ENCODE data around the gene SCARF1. TPM values are rescaled to one million over a fixed set of nuclear protein-coding genes. Genes with fewer than 3 reads are reported as not detected.

SCARF1 gene
- total RNA-seq, 1 donor: 1.3 TPM

DNA sequence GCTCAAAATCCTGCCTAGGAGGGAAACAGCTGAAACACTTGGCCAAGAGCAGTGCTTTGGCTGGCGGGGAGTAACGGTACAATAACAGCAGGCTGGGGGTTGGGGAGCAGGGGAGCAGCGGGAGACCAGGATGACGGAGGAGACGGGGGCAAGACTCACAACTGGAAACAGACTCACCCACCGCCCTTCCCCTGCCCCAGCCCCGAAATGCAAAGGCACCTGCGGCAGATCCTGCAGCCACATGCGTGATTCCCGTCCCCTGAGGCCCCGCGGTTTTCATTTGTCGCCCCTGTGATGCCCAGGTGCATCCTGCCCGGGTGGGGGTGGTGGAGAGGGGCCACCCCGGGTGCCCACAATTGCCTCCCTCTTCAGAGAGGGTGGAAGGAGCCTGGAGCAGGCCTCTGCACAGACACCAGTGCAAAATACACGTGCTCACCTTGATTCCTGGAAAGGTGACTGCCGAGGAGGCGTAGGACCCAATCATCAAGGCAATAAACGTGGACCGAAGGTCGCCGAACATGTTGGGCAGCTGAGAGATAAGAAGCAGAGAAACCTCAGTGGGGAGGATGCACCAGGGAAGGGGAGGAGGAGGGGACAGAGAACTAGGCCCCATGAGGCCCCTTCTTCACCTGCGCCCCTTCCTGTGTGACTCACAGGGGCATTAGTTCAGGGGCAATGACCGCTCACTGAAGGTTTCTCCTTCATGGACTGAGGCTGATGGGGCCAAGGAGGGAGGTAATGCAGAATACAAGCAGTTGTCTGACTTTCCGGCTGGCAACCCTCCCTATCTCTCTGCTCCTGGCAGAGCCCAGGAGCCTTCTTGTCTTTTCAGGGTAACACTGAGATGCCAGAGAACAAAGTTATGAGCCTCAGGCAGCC, 52.5 kb downstream of the SCARF1 start:
- no peak for DNase-seq (ENCODE audit: low read depth)
- TF ChIP-seq, protein P1, sequence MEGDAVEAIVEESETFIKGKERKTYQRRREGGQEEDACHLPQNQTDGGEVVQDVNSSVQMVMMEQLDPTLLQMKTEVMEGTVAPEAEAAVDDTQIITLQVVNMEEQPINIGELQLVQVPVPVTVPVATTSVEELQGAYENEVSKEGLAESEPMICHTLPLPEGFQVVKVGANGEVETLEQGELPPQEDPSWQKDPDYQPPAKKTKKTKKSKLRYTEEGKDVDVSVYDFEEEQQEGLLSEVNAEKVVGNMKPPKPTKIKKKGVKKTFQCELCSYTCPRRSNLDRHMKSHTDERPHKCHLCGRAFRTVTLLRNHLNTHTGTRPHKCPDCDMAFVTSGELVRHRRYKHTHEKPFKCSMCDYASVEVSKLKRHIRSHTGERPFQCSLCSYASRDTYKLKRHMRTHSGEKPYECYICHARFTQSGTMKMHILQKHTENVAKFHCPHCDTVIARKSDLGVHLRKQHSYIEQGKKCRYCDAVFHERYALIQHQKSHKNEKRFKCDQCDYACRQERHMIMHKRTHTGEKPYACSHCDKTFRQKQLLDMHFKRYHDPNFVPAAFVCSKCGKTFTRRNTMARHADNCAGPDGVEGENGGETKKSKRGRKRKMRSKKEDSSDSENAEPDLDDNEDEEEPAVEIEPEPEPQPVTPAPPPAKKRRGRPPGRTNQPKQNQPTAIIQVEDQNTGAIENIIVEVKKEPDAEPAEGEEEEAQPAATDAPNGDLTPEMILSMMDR (IDR thresholded peaks at IDR 0.05; ENCODE audit: insufficient read depth, low read depth, low read length): no peak
- H3K4me3 ChIP-seq (ENCODE audit: low read depth, low read length): no peak overlapping the region

DNA sequence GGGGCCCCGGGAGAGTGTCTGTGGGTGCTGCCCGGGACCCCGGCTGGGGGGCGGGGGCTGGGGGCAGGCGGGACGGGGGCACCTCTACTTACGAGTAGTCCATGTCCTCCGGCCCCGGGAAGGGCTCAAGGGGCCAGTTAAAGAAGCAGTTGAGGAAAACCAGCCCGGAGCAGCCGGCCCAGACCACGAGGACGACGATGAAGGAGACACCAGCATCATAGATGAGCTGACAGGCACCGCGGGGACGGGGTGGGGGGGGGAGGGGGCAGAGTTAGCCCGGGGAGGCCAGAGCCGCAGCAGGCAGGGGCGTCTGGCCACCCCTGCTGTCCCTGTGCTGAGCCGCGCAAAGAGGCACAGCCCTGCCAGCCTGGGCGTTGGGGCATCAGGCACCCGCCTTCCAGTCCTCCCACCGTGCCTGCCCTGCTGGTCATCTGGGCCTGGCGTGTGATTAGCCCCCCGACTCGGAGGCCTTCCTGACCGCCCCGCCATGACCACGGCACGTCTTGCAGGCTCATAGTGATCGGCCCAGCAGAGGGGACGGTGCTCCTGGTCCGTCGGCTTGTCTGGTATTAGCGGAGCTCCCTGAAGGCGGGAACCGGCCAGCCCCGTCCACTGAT, 54.0 kb downstream of the SCARF1 start:
- no peak for DNase-seq (ENCODE audit: low read depth)
- no peak overlapping the region for H3K4me3 ChIP-seq (ENCODE audit: low read depth, low read length)
- TF ChIP-seq, protein P1 (IDR thresholded peaks at IDR 0.05; ENCODE audit: insufficient read depth, low read depth, low read length): no peak

DNA sequence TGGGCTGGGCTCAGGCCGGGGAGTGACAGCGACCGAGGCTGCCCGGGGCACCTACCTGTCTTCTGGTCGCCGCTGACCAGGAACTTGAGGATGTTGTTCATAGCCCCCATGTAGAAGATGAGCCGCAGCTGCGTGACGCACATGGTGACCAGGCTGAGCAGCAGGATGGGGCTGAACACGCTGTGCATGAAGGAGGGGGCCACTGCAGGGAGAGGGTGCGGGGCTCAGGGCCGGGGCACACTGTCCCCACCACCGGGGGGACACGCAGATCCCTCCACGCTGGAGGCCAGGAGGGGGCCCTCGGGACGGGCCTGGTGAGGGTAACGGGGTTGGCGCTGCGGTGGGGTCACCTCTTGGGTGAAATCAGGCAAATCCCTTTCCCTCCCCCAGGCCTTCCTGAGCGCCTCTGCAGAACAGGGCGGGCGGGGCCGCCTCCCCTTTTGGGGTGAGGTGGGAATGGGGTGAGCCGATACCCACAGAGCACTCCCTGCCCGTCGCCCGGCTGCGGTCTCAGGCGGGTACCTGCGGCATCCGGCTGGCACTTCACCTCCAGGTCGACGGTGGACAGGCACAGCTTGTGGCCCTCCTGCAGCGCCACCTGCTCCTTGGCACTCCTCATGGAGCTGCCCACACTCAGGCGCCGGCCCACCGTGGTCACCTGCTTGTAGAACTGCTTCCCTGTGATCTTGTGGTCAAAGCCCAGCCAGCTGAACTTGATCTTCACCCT, 54.6 kb downstream of the SCARF1 start:
- no peak overlapping the region for H3K4me3 ChIP-seq (ENCODE audit: low read depth, low read length)
- no peak for DNase-seq (ENCODE audit: low read depth)
- TF ChIP-seq, protein P1 (IDR thresholded peaks at IDR 0.05; ENCODE audit: insufficient read depth, low read depth, low read length): no peak

DNA sequence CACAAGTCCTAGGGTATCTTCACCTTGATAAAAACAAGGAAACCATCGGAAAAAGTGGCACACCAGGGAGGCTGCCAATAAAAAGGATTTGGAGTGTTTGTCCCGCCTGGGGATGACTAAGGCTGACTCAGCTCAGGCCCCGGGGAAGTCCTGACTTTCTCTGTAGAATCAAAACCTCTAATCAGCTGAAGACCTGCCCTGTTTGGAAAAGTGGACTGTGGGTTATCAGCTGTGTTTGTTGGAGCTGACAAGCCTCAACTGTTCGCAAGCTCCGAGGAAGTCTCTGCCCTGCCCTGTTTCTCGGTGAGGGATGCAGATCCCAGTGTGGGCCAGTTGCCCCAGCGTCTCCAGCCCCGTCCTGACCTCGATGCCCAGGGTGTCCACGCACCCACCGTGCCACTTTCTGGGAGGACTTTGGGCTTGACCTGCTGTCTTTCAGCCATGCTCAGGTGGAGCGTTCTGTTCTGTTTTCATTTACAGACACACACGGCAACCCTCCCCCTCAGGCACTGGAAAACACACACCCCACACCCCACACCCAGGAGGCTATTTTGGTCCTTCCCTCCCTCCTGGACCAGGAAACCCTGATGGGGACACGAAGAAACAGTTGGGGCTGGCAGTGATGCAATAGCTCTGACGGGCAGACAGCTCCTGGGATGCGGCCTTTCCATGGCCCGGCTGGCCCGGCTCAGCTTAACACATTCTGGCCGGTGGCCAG, 55.3 kb downstream of the SCARF1 start:
- TF ChIP-seq, protein P1 (IDR thresholded peaks at IDR 0.05; ENCODE audit: insufficient read depth, low read depth, low read length): no peak
- H3K4me3 ChIP-seq (ENCODE audit: low read depth, low read length): peak overlapping the region; percentile 18
- DNase-seq (ENCODE audit: low read depth): peak; percentile 94

DNA sequence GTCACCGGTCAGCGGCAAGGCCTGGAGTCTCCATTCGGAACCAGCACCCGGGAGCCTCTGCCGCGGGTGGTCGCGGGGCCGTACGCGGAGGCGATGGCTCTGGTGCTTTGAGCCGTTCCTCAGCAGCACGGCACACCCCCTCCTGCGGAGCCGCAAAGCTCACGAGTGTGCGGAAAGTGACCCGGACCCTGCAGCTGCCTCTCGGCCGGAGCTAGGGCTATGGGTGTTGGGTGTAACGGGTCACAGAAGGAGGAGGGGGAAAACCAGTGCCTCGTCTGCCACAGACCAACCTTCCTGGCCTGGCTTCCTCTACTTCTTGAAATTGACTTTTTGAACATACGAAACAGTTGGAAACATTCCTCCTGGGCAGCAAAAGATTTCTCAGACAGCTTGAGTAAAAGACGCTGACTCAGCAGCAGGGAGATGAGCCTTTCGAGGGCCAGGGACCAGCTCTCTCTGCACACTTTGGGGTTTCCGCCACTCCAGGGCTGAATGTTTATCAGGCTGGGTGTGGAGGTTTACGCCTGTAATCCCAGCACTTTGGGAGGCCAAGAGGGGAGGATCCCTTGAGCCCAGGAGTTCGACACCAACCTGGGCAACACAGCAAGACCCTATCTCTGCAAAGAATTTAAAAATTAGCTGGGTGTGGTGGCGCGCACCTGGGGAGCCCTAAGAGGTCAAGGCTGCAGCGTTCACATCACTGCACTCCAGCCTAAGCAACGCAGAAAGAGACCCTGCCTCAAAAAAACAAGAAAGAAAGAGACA, 56.5 kb downstream of the SCARF1 start:
- H3K4me3 ChIP-seq (ENCODE audit: low read depth, low read length): no peak overlapping the region
- DNase-seq (ENCODE audit: low read depth): peak; percentile 83
- TF ChIP-seq, protein P1 (IDR thresholded peaks at IDR 0.05; ENCODE audit: insufficient read depth, low read depth, low read length): no peak

DNA sequence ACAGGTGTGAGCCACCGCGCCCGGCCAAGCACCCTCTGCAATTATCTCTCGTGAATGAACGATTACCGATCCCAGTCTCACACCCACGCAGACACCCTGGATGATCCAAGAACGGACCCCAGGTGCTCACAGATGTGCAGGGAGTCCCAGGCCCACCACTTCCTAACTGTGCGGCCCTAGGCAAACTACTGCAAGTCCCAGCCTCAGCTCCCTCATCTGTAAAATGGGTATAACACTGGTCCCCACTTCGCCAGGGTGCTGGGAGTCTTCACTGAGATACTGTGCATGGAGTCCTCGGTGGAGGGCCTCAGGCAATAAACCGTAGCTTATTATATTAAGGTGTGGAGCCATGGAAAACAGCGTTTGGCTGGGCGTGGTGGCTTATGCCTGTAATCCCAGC, 61.4 kb downstream of the SCARF1 start:
- TF ChIP-seq, protein P1 (IDR thresholded peaks at IDR 0.05; ENCODE audit: insufficient read depth, low read depth, low read length): no peak
- DNase-seq (ENCODE audit: low read depth): no peak
- no peak overlapping the region for H3K4me3 ChIP-seq (ENCODE audit: low read depth, low read length)

All from fibroblast of villous mesenchyme (primary cell).